DND-41 (cell line): ENCODE results near the gene ECHDC3.

Experiments used
- ATAC-seq: fragments of 200-7000 bp; cut with Tn5 transposase; 3 replicates; pipeline ENCODE4 v1.9.1; 2021; ENCODE audit warnings: low read depth; ENCODE audit not compliant: insufficient read depth
- DNase-seq: peaks from one replicate; pipeline ENCODE4 v3.0.0-alpha.2; 2020
- H2AFZ ChIP-seq: 2 replicates; pipeline ENCODE4 v1.6.0; 2012; ENCODE audit warnings: low read depth, low read length
- H3K27ac ChIP-seq: 2 replicates; pipeline ENCODE4 v1.5.1; 2012; ENCODE audit warnings: low read length, inconsistent platforms
- H3K27me3 ChIP-seq: fragments of 200-600 bp; sonication (generic); 2 replicates; pipeline ENCODE4 v1.6.0; 2012; ENCODE audit warnings: low read length, mild to moderate bottlenecking, inconsistent platforms; ENCODE audit not compliant: insufficient read depth, poor library complexity
- H3K36me3 ChIP-seq: 2 replicates; pipeline ENCODE4 v1.5.1; 2012; ENCODE audit warnings: low read length, inconsistent platforms; ENCODE audit not compliant: insufficient read depth
- H3K4me1 ChIP-seq: 2 replicates; pipeline ENCODE4 v1.5.1; 2012; ENCODE audit warnings: mild to moderate bottlenecking, low read length; ENCODE audit not compliant: insufficient read depth
- H3K4me2 ChIP-seq: 2 replicates; pipeline ENCODE4 v1.6.0; 2012; ENCODE audit warnings: mild to moderate bottlenecking, moderate library complexity, low read length, inconsistent platforms; ENCODE audit not compliant: insufficient read depth
- H3K4me3 ChIP-seq, 2 experiments: fragments of 200-600 bp in 1 of 2; shearing (Covaris generic) in 1 of 2; 2 replicates each; pipeline ENCODE4 v1.5.1; 2012 to 2016; ENCODE audit warnings: inconsistent platforms in 2 of 2, low read length in 2 of 2, mild to moderate bottlenecking in 2 of 2, low read depth in 1 of 2, moderate library complexity in 1 of 2
- H3K79me2 ChIP-seq: 2 replicates; pipeline ENCODE4 v1.6.0; 2012; ENCODE audit warnings: low read length, inconsistent platforms; ENCODE audit not compliant: insufficient read depth
- H3K9ac ChIP-seq: 2 replicates; pipeline ENCODE4 v1.6.0; 2012; ENCODE audit warnings: low read depth, mild to moderate bottlenecking, inconsistent platforms, low read length, moderate library complexity
- H3K9me3 ChIP-seq: 2 replicates; pipeline ENCODE4 v1.5.1; 2012; ENCODE audit warnings: low read length, moderate library complexity, mild to moderate bottlenecking, inconsistent platforms; ENCODE audit not compliant: insufficient read depth, severe bottlenecking
- H4K20me1 ChIP-seq: 2 replicates; pipeline ENCODE4 v1.6.0; 2012; ENCODE audit warnings: low read length; ENCODE audit not compliant: insufficient read depth
- EZH2 ChIP-seq: IDR thresholded peaks from 3 replicates; pipeline ENCODE4 v1.6.1; 2012; ENCODE audit warnings: borderline replicate concordance, low read depth, mild to moderate bottlenecking, moderate library complexity, low read length, inconsistent platforms; ENCODE audit not compliant: severe bottlenecking
- TF ChIP-seq, protein P1 (sequence below): IDR thresholded peaks from 2 replicates; pipeline ENCODE4 v1.5.1; 2012; ENCODE audit warnings: borderline replicate concordance, low read length, moderate library complexity, mild to moderate bottlenecking; ENCODE audit not compliant: poor library complexity, severe bottlenecking; ENCODE audit errors: extremely low read depth

The ECHDC3 gene

DNA sequence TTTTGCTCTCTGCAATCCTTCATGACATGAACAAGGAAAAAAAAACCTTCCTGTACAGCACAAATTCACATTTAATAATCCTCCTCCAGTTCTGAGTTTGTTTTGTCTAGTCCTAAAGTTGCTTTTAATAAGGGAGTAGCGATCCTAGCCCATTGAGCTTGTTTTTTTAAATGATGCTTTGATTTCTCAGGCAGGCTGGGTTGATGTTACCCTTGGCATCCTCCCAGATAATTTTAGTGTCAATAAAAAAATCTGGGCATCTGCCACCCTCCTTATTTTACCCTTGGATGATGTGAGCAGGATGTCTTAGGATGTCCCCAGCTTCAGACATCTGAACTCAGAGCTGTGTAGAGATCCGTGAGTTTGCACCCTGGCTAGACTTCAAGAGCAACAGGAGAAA lies 47.1 kb downstream of the ECHDC3 start:
- Histone ChIP-seq H3K36me3 (no peaks in the 10 kb centered on the region), H3K9me3 (no peaks in the 10 kb centered on the region), H3K9ac (no peak overlapping the region), H2AFZ (no peak overlapping the region), H3K4me3 (no peak overlapping the region), H3K79me2 (no peaks in the 10 kb centered on the region), H3K4me1 (no peaks in the 10 kb centered on the region), H3K4me2 (no peak overlapping the region), H3K27me3 (peaks cover 5% of the 10 kb centered on the region), H3K27ac (no peak overlapping the region), H4K20me1 (no peaks in the 10 kb centered on the region)
- DNase-seq (no peak), ATAC-seq (no peak)
- TF ChIP-seq, protein P1, sequence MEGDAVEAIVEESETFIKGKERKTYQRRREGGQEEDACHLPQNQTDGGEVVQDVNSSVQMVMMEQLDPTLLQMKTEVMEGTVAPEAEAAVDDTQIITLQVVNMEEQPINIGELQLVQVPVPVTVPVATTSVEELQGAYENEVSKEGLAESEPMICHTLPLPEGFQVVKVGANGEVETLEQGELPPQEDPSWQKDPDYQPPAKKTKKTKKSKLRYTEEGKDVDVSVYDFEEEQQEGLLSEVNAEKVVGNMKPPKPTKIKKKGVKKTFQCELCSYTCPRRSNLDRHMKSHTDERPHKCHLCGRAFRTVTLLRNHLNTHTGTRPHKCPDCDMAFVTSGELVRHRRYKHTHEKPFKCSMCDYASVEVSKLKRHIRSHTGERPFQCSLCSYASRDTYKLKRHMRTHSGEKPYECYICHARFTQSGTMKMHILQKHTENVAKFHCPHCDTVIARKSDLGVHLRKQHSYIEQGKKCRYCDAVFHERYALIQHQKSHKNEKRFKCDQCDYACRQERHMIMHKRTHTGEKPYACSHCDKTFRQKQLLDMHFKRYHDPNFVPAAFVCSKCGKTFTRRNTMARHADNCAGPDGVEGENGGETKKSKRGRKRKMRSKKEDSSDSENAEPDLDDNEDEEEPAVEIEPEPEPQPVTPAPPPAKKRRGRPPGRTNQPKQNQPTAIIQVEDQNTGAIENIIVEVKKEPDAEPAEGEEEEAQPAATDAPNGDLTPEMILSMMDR: no peak
- TF ChIP-seq EZH2: no peak

DNA sequence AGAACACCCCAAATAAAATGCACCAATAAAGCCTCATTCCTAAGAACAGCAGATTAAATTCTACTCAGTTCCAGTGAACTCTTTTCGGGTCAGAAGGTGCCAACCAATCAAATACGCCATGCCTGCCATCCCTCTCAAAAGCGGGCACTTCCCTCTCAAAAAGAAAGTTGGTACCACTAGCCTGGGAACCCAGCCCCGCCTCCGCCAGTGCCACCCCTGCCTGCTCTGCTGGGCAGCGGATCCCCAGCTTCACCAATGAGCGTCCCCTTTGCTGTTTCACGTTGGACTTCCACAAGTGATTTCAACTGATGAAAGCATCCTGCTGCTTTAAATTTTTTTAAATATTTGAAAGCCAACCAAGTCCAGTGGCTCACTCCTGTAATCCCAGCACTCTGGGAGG lies 47.8 kb downstream of the ECHDC3 start:
- DNase-seq: no peak
- H3K27ac ChIP-seq: no peak overlapping the region
- H4K20me1 ChIP-seq: no peaks in the 10 kb centered on the region
- H3K4me1 ChIP-seq: no peaks in the 10 kb centered on the region
- H3K9ac ChIP-seq: no peak overlapping the region
- TF ChIP-seq, protein P1: no peak
- no peak for TF ChIP-seq EZH2
- peaks cover 5% of the 10 kb centered on the region for H3K27me3 ChIP-seq
- no peak overlapping the region for H3K4me3 ChIP-seq
- no peak for ATAC-seq
- H3K4me2 ChIP-seq: no peak overlapping the region
- no peak overlapping the region for H2AFZ ChIP-seq
- H3K9me3 ChIP-seq: no peaks in the 10 kb centered on the region
- no peaks in the 10 kb centered on the region for H3K79me2 ChIP-seq
- H3K36me3 ChIP-seq: no peaks in the 10 kb centered on the region

DNA sequence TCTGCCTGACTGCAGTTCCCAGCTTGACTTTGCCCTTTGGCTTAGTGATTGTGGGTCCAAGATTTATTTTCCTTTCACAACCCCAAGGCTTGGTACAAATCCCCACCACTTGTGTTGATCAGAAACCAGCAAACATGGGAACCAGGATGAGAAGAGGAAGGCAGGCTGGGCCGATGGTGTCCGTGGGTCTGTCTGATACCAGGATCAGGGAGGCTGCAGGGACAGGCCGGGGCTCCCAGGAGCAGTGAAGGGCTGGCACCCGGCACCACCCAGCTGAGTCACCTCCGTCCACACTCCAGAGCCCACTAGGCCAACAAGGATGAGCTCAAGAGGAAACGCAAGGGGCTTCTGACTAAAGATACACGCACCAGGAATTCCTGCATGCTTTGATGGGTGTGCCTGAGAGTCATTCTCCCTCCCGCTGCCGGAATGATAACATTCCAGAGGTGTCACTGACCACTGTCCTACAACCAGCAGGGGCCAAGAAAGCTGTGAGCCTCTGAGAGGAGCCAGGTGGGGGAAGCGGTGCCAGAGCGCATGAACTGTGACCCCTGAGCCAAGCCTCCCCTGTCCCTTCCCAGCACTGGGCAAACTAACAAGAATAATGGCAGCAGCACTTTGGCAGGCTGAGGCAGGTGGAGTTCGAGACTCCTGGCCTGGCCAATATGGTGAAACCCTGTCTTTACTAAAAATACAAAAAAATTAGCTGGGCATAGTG lies 51.7 kb downstream of the ECHDC3 start:
- DNase-seq: no peak
- Histone ChIP-seq H3K27ac (no peak overlapping the region), H3K4me2 (no peak overlapping the region), H2AFZ (no peak overlapping the region), H3K79me2 (no peaks in the 10 kb centered on the region), H3K4me1 (peaks cover 3% of the 10 kb centered on the region; the same call in 1 of the 2 replicates), H3K27me3 (no peaks in the 10 kb centered on the region), H3K4me3 (no peak overlapping the region), H4K20me1 (no peaks in the 10 kb centered on the region), H3K36me3 (no peaks in the 10 kb centered on the region), H3K9ac (no peak overlapping the region), H3K9me3 (no peaks in the 10 kb centered on the region)
- ATAC-seq: no peak
- no peak for TF ChIP-seq EZH2
- TF ChIP-seq, protein P1: no peak

DNA sequence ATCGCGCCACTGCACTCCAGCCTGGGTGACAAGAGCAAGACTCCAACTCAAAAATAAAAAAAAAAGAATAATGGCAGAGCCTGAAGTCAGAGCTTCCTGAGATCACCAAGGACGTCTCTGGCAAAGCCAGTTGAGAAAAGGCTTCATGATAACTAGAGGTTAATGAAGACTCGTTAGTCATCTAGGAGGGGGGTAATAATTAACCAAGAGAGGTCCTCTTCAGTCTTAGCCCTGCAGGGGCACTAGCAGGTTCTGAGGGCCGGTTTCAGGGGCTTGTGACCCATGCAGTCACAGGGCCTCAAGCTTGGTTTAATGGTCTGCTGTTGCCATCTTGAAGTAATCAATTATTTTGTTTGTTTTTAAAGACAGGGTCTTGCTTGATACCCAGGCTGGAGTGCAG lies 52.4 kb downstream of the ECHDC3 start:
- H3K27ac ChIP-seq: no peak overlapping the region
- no peak overlapping the region for H3K4me2 ChIP-seq
- DNase-seq: no peak
- no peaks in the 10 kb centered on the region for H4K20me1 ChIP-seq
- H3K9me3 ChIP-seq: no peaks in the 10 kb centered on the region
- ATAC-seq: no peak
- no peaks in the 10 kb centered on the region for H3K27me3 ChIP-seq
- peaks cover 5% of the 10 kb centered on the region; the same call in 1 of the 2 replicates for H3K4me1 ChIP-seq
- no peak overlapping the region for H2AFZ ChIP-seq
- no peak overlapping the region for H3K9ac ChIP-seq
- H3K4me3 ChIP-seq: no peak overlapping the region
- TF ChIP-seq, protein P1: no peak
- no peak for TF ChIP-seq EZH2
- no peaks in the 10 kb centered on the region for H3K36me3 ChIP-seq
- no peaks in the 10 kb centered on the region for H3K79me2 ChIP-seq
